ENCODE results near the gene KCNB1. TPM values are rescaled to one million over a fixed set of nuclear protein-coding genes. Genes with fewer than 3 reads are reported as not detected.

KCNB1 gene
- total RNA-seq, 1 donor from 2014 or later = not detected

GRCh38 chr20:49446808-49447207 is 35.7 kb downstream of the KCNB1 start:
- Histone ChIP-seq H3K4me3 (ENCODE audit: low read depth, low read length) (no peak overlapping the region), H3K27me3 (ENCODE audit: control insufficient read depth, insufficient read depth, low read length) (peaks cover 7% of the 10 kb centered on the region), H3K36me3 (ENCODE audit: control insufficient read depth, insufficient read depth, low read length) (no peaks in the 10 kb centered on the region)
- no peak for TF ChIP-seq CTCF (IDR thresholded peaks at IDR 0.05; ENCODE audit: insufficient read depth, low read length, severe bottlenecking)
- FAIRE-seq (no peak), DNase-seq (ENCODE audit: low read depth) (no peak)

- FAIRE-seq = no peak
- no peak for DNase-seq (ENCODE audit: low read depth)
- H3K27me3 ChIP-seq (ENCODE audit: control insufficient read depth, insufficient read depth, low read length) = peaks cover 7% of the 10 kb centered on the region
- H3K4me3 ChIP-seq (ENCODE audit: low read depth, low read length) = no peak overlapping the region
- TF ChIP-seq CTCF (IDR thresholded peaks at IDR 0.05; ENCODE audit: insufficient read depth, low read length, severe bottlenecking) = no peak
- H3K36me3 ChIP-seq (ENCODE audit: control insufficient read depth, insufficient read depth, low read length) = no peaks in the 10 kb centered on the region
Measured at GRCh38 chr20:49446080-49446479, 36.4 kb downstream of the KCNB1 start.

- DNase-seq (ENCODE audit: low read depth) (peak; percentile 11), FAIRE-seq (no peak)
- TF ChIP-seq CTCF (IDR thresholded peaks at IDR 0.05; ENCODE audit: insufficient read depth, low read length, severe bottlenecking) = no peak
- Histone ChIP-seq H3K4me3 (ENCODE audit: low read depth, low read length) (no peak overlapping the region), H3K36me3 (ENCODE audit: control insufficient read depth, insufficient read depth, low read length) (no peaks in the 10 kb centered on the region), H3K27me3 (ENCODE audit: control insufficient read depth, insufficient read depth, low read length) (peaks cover 14% of the 10 kb centered on the region)
Measured at GRCh38 chr20:49445176-49445575, 37.3 kb downstream of the KCNB1 start.

DNA sequence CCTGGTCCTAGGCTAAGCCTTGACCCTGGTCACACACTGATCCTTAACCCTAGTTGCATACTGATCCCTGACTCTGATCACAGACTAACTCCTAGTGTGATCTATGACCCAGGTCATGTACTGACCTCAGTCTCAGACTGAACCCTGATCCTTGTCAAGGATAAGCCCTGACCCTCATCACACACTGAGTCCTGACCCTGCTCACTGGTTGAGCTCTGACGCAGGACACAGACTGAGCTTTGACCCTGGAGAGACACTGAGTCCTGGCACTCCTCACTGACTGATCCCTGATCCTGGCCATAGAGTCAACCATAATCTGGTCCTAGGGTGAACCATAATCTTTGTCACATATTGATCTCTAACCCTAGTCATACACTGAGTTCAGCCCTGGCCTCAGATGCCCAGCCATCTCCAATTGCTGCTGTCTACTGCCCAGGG is 37.9 kb downstream of the KCNB1 start:
- Histone ChIP-seq H3K27me3 (ENCODE audit: control insufficient read depth, insufficient read depth, low read length) (peaks cover 17% of the 10 kb centered on the region), H3K36me3 (ENCODE audit: control insufficient read depth, insufficient read depth, low read length) (no peaks in the 10 kb centered on the region), H3K4me3 (ENCODE audit: low read depth, low read length) (no peak overlapping the region)
- no peak for FAIRE-seq
- TF ChIP-seq CTCF (IDR thresholded peaks at IDR 0.05; ENCODE audit: insufficient read depth, low read length, severe bottlenecking) = no peak
- DNase-seq (ENCODE audit: low read depth) = no peak

DNA sequence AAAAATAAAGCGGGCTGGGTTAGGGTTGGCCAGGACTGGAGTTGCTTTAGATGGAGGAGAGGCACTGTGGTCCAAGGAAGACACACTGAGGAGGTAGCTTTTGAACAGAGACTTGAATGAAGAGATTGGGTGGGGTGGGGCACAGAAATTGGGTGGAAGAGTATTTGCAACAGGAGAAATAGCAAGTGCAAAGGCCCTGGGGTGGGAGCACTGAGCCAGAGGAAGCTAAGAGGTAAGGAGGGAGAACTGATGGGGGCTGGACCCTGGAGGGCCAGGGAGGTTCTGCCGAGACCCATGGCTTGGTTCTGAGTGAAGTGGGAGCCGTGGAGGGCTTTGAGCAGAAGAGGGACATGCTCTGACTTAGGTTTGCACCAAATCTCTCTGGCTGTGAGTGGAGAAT is 45.4 kb downstream of the KCNB1 start:
- no peaks in the 10 kb centered on the region for H3K36me3 ChIP-seq (ENCODE audit: control insufficient read depth, insufficient read depth, low read length)
- H3K27me3 ChIP-seq (ENCODE audit: control insufficient read depth, insufficient read depth, low read length) = peaks cover 10% of the 10 kb centered on the region
- no peak for DNase-seq (ENCODE audit: low read depth)
- no peak for FAIRE-seq
- TF ChIP-seq CTCF (IDR thresholded peaks at IDR 0.05; ENCODE audit: insufficient read depth, low read length, severe bottlenecking) = no peak
- no peak overlapping the region for H3K4me3 ChIP-seq (ENCODE audit: low read depth, low read length)

DNA sequence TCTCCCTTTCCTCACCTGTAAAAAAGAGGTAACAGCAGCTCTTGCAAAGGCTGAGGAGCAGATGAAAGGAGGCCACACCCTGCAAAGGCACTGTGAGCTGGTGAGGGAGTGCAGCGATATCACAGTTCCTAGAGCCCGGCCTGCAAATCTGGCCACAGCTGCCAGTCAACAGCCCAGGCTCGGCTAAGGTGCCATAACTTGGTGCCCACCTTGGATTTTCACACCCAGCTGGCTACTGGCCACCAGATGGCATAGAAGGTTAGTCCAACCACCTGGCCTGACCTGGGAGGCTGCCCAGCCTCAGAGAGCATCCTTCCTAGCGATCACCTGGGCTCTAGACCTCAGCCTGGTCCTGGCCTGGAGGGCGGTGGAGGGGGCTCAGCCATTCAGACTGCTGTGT is 46.8 kb downstream of the KCNB1 start:
- TF ChIP-seq CTCF (IDR thresholded peaks at IDR 0.05; ENCODE audit: insufficient read depth, low read length, severe bottlenecking) = peak; percentile 1
- DNase-seq (ENCODE audit: low read depth) (no peak), FAIRE-seq (no peak)
- Histone ChIP-seq H3K4me3 (ENCODE audit: low read depth, low read length) (no peak overlapping the region), H3K36me3 (ENCODE audit: control insufficient read depth, insufficient read depth, low read length) (no peaks in the 10 kb centered on the region), H3K27me3 (ENCODE audit: control insufficient read depth, insufficient read depth, low read length) (peaks cover 7% of the 10 kb centered on the region)

All from bronchial epithelial cell (primary cell).